ENCODE data around the gene GLOD5. TPM values are rescaled to one million over a fixed set of nuclear protein-coding genes. Genes with fewer than 3 reads are reported as not detected.

GLOD5 gene
- total and polyA plus RNA-seq, 9 donors = not detected

GRCh38 chrX:48786341-48786800 is 24.8 kb downstream of the GLOD5 start, which contains the start of gene GATA1:
Gene GATA1, plus strand, starts transcription at chrX:48786590. Its CDS starts 4,520 bp downstream, at chrX:48791110.
- Histone ChIP-seq H3K4me1 (ENCODE audit: insufficient read depth) (no peaks in the 10 kb centered on the region), H3K27ac (no peak within 1 kb of the TSS), H3K36me3 (no peaks in the 10 kb centered on the region), H3K4me3 (no peak within 1 kb of the TSS), H3K27me3 (no peaks in the 10 kb centered on the region), H3K9me3 (no peaks in the 10 kb centered on the region)
- DNase-seq = no peak
- TF ChIP-seq EP300 (IDR thresholded peaks at IDR 0.05) (no peak), CTCF (IDR thresholded peaks at IDR 0.05) (no peak), POLR2A (IDR thresholded peaks at IDR 0.05) (no peak)
- intact Hi-C loops (cut with DNase I) = no loop called here
- 63 to 72% (median 70%) methylated on average over 7 of the region's 7 CpGs for WGBS, 3 donors

- 52 to 62% (median 54%) methylated on average over 6 of the region's 6 CpGs for WGBS, 3 donors
Observed at GRCh38 chrX:48786825-48787504, 25.4 kb downstream of the GLOD5 start.

GRCh38 chrX:48787505-48788443 is 26.2 kb downstream of the GLOD5 start:
- H3K27ac ChIP-seq = no peak overlapping the region
- H3K27me3 ChIP-seq = no peaks in the 10 kb centered on the region
- WGBS, 3 donors = 40 to 50% (median 46%) methylated on average over 17 of the region's 17 CpGs
- TF ChIP-seq EP300 (IDR thresholded peaks at IDR 0.05) (no peak), CTCF (IDR thresholded peaks at IDR 0.05) (no peak), POLR2A (IDR thresholded peaks at IDR 0.05) (no peak)
- H3K4me1 ChIP-seq (ENCODE audit: insufficient read depth) = no peaks in the 10 kb centered on the region
- no peak overlapping the region for H3K4me3 ChIP-seq
- DNase-seq = no peak
- H3K9me3 ChIP-seq = no peaks in the 10 kb centered on the region
- intact Hi-C loops (cut with DNase I) = no loop called here
- H3K36me3 ChIP-seq = no peaks in the 10 kb centered on the region

More at GRCh38 chrX:48786825-48787504, 25.4 kb downstream of the GLOD5 start:
- DNase-seq = no peak
- Histone ChIP-seq H3K36me3 (no peaks in the 10 kb centered on the region), H3K4me1 (ENCODE audit: insufficient read depth) (no peaks in the 10 kb centered on the region), H3K9me3 (no peaks in the 10 kb centered on the region), H3K27me3 (no peaks in the 10 kb centered on the region), H3K27ac (no peak overlapping the region), H3K4me3 (no peak overlapping the region)
- intact Hi-C loops (cut with DNase I) = no loop called here
- no peak for TF ChIP-seq POLR2A (IDR thresholded peaks at IDR 0.05)
- no peak for TF ChIP-seq CTCF (IDR thresholded peaks at IDR 0.05)
- TF ChIP-seq EP300 (IDR thresholded peaks at IDR 0.05) = no peak

GRCh38 chrX:48789366-48790220 is 28.0 kb downstream of the GLOD5 start:
- WGBS, 3 donors = 64 to 73% (median 64%) methylated on average over 7 of the region's 7 CpGs

More at GRCh38 chrX:48789366-48790220, 28.0 kb downstream of the GLOD5 start:
- Histone ChIP-seq H3K27me3 (no peaks in the 10 kb centered on the region), H3K9me3 (no peaks in the 10 kb centered on the region), H3K4me3 (no peak overlapping the region), H3K4me1 (ENCODE audit: insufficient read depth) (no peaks in the 10 kb centered on the region), H3K27ac (no peak overlapping the region), H3K36me3 (no peaks in the 10 kb centered on the region)
- no peak for DNase-seq
- intact Hi-C loops (cut with DNase I) = no loop called here
- TF ChIP-seq EP300 (IDR thresholded peaks at IDR 0.05) (no peak), POLR2A (IDR thresholded peaks at IDR 0.05) (no peak), CTCF (IDR thresholded peaks at IDR 0.05) (no peak)

All from ovary (tissue), 9 donors.